HG02884 (cell line): ENCODE measurements around the gene HSF2.
"Not testable (repeated sequence)": the region's sequence is repeated elsewhere in the genome, so short reads cannot be mapped to it uniquely, and the experiment has no call there.

Source experiments
- ATAC-seq: cut with Tn5 transposase; IDR thresholded peaks from one replicate; pipeline ENCODE4 v1.9.1; 2021; ENCODE audit warnings: mild to moderate bottlenecking, moderate library complexity; ENCODE audit not compliant: unreplicated experiment

The HSF2 gene

GRCh38 chr6:122452509-122452908, 53.1 kb downstream of the HSF2 start:
- no peak for ATAC-seq

GRCh38 chr6:122454673-122455072, 55.2 kb downstream of the HSF2 start:
- no peak for ATAC-seq

GRCh38 chr6:122455116-122455515, 55.7 kb downstream of the HSF2 start:
- not testable (repeated sequence) for ATAC-seq

GRCh38 chr6:122458087-122458486, 58.6 kb downstream of the HSF2 start:
- ATAC-seq, result no peak

- ATAC-seq, result no peak
Measured at GRCh38 chr6:122459240-122459639, 59.8 kb downstream of the HSF2 start.

GRCh38 chr6:122459865-122460416, 60.5 kb downstream of the HSF2 start:
- ATAC-seq, result not testable (repeated sequence)

- no peak for ATAC-seq
Measured at GRCh38 chr6:122461885-122462284, 62.4 kb downstream of the HSF2 start.

GRCh38 chr6:122471107-122472021, 71.9 kb downstream of the HSF2 start, which contains the start of gene SERINC1:
Gene SERINC1, minus strand, starts transcription at chr6:122471807. Its CDS starts 70 bp downstream, at chr6:122471737.
- peak; percentile 98 for ATAC-seq

- peak; percentile 43 for ATAC-seq
Measured at GRCh38 chr6:122472022-122472340, 72.5 kb downstream of the HSF2 start.

- no peak for ATAC-seq
Measured at GRCh38 chr6:122476131-122476530, 76.7 kb downstream of the HSF2 start.

- no peak for ATAC-seq
Measured at GRCh38 chr6:122482750-122483080, 83.3 kb downstream of the HSF2 start.
